Measurements from ENCODE around the gene ARFGEF3.
"Not testable (repeated sequence)": the region's sequence is repeated elsewhere in the genome, so short reads cannot be mapped to it uniquely, and the experiment has no call there.

The ARFGEF3 gene

DNA sequence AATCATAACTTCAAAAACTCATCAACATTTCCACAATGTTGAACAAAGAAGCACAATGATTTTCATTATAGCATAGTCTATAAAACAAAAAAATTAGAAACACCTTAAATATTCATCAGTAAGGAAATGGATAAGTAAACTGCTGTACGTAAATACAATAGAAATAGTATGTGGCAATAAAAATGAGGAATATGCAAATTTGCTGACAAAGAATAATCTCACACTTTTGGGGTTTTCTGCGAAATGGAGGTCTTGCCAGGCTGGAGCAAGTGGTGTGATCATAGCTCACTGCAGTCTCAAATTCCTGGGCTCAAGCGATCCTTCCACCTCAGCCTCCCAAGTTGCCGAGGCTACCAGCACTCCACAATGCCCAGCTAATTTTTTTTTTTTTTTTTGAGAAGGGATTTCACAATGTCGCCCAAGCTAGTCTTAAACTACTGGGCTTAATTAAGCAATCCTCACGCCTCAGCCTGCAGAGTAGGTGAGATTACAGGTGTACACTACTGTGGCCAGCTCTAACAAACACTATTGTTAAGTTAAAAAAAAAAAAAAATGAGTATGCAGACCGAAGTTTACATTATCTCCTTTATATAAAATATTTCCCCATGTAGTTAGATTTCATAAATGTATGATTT is 157.1 kb downstream of the ARFGEF3 start:
- no peak for FAIRE-seq

DNA sequence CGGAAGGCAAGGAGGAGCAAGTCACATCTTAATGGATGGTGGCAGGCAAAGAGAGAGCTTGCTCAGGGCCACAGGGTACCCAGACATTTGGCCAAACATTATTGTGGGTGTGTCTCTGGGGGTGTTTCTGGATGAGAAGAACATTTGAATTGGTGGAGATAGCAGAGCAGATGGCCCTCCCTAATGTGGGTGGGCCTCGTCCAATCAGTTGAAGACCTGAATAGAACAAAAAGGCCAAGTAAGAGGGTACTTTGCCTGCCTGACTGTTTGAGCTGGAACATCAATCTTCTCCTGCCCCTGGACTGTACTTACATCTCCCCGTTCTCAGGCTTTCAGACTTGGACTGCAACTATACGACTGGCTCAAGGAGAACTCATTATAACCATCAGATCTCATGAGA is 160.2 kb downstream of the ARFGEF3 start:
- no peak for FAIRE-seq

DNA sequence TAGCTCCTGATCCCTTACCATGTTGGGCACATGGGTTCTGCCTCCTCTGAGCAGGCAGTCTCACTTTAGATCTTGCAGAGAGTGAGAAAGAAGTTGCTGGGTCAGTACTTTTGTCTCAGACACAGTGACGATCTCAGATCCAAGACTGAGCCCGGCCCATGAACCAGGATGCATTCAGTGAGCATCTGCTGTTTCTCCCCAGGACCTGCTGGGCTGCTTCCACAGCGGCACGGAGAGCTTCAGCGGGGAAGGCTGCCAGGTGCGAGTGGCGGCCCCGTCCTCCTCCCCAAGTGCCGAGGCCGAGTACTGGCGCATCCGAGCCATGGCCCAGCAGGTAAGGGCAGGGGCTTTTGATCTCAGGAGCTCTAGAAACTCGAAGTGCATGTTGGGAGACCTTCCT is 162.1 kb downstream of the ARFGEF3 start:
- no peak for FAIRE-seq

GRCh38 chr6:138328210-138328609 is 166.5 kb downstream of the ARFGEF3 start:
- FAIRE-seq, result no peak

- no peak for FAIRE-seq
Observed at GRCh38 chr6:138330763-138331162, 169.0 kb downstream of the ARFGEF3 start.

DNA sequence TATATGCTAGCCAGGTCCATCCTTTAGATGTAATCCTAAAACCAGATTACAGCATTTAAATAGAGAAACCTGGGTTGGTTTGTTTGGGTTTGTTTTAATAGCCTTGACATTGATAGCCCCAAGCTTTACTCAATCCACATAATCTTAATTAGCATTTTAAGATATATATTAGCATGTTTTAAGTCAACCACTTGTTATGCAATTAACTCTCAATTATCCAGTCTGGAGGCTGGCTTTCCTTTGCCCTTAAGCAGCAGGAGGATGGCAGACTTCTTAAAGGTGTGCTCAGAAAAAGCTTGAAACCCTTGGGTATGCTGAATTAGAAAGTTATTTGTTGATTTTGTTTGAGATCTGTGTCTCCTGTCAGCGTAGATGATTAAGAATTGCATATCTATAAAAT is 169.7 kb downstream of the ARFGEF3 start:
- no peak for FAIRE-seq

GRCh38 chr6:138331984-138332383 is 170.2 kb downstream of the ARFGEF3 start:
- FAIRE-seq, result no peak

DNA sequence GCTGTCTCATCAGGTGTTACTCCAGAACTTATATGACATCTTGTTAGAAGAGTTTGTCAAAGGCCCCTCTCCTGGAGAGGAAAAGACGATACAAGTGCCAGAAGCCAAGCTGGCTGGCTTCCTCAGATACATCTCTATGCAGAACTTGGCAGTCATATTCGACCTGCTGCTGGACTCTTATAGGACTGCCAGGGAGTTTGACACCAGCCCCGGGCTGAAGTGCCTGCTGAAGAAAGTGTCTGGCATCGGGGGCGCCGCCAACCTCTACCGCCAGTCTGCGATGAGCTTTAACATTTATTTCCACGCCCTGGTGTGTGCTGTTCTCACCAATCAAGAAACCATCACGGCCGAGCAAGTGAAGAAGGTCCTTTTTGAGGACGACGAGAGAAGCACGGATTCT is 172.3 kb downstream of the ARFGEF3 start:
- no peak for FAIRE-seq

GRCh38 chr6:138334963-138335362 is 173.2 kb downstream of the ARFGEF3 start:
- no peak for FAIRE-seq

DNA sequence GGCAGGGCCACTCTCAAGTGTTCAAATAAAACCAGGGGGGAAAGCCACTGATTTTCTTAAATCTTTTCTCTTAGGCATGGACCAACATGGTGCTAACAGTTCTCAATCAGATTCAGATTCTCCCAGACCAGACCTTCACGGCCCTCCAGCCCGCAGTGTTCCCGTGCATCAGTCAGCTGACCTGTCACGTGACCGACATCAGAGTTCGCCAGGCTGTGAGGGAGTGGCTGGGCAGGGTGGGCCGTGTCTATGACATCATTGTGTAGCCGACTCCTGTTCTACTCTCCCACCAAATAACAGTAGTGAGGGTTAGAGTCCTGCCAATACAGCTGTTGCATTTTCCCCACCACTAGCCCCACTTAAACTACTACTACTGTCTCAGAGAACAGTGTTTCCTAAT is 174.5 kb downstream of the ARFGEF3 start:
- no peak for FAIRE-seq

DNA sequence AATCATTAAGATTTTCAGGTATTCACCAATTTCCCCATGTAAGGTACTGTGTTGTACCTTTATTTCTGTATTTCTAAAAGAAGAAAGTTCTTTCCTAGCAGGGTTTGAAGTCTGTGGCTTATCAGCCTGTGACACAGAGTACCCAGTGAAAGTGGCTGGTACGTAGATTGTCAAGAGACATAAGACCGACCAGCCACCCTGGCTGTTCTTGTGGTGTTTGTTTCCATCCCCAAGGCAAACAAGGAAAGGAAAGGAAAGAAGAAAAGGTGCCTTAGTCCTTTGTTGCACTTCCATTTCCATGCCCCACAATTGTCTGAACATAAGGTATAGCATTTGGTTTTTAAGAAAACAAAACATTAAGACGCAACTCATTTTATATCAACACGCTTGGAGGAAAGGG is 175.3 kb downstream of the ARFGEF3 start:
- no peak for FAIRE-seq

GRCh38 chr6:138339024-138339423 is 177.3 kb downstream of the ARFGEF3 start:
- FAIRE-seq, result no peak

GRCh38 chr6:138341176-138341575 is 179.4 kb downstream of the ARFGEF3 start:
- no peak for FAIRE-seq

GRCh38 chr6:138343112-138343511 is 181.4 kb downstream of the ARFGEF3 start:
- FAIRE-seq, result no peak

- FAIRE-seq, result no peak
Observed at GRCh38 chr6:138345565-138346285, 184.0 kb downstream of the ARFGEF3 start.

GRCh38 chr6:138346302-138347195 is 184.8 kb downstream of the ARFGEF3 start:
- peak; percentile 33 for FAIRE-seq

GRCh38 chr6:138347864-138348263 is 186.1 kb downstream of the ARFGEF3 start:
- FAIRE-seq, result no peak

- no peak for FAIRE-seq
Observed at GRCh38 chr6:138349891-138350290, 188.2 kb downstream of the ARFGEF3 start.

DNA sequence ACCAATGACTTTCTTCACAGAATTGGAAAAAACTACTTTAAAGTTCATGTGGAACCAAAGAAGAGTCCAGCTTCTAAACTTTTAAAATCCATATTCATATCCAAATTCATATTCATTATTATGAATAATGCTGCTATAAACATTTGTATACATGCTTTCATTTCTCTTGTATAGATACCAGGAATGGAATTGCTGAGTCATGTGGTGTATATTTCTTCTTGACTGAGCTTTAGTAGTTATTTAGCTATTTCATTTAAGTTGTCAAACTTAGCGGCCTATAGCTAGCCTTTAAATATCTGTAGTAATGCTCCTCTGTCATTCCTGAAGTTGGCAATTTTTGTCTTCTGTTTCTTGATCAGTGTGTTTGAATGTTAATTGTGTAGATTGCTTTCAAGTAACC is 196.2 kb downstream of the ARFGEF3 start:
- no peak for FAIRE-seq

- not testable (repeated sequence) for FAIRE-seq
Observed at GRCh38 chr6:138368684-138369083, 206.9 kb downstream of the ARFGEF3 start.

- FAIRE-seq, result no peak
Observed at GRCh38 chr6:138370631-138371451, 209.1 kb downstream of the ARFGEF3 start.

DNA sequence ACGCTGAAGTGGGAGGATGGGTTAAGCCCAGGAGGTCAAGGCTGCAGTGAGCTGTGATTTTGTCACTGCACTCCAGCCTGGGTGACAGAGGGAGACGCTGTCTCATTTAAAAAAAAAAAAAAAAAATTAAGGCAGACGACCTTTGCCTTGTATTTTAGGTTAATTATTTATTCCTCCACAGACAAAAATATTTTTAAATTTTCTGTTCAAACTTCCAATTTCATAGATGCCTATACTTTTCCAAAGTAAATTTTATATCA is 209.6 kb downstream of the ARFGEF3 start:
- FAIRE-seq, result no peak

GRCh38 chr6:138371720-138372119 is 210.0 kb downstream of the ARFGEF3 start:
- no peak for FAIRE-seq
